LNCaP clone FGC (cell line): Measurements from ENCODE around the gene IBA57.

Experiments used
- DNase-seq: peaks from one replicate; pipeline ENCODE4 v3.0.0-alpha.2; 2011; ENCODE audit warnings: low read depth
- H3K4me3 ChIP-seq: 2 replicates; pipeline ENCODE4 v1.5.1; 2011; ENCODE audit warnings: mild to moderate bottlenecking, low read depth, low read length, control low read depth
- CTCF ChIP-seq: IDR thresholded peaks from 2 replicates; pipeline ENCODE4 v1.5.1; 2012; ENCODE audit warnings: mild to moderate bottlenecking; ENCODE audit not compliant: control insufficient read depth, insufficient read depth; ENCODE audit errors: extremely low read depth

Gene IBA57

GRCh38 chr1:228165372-228166169 lies at the start of gene IBA57:
Gene IBA57, plus strand, starts transcription at chr1:228165804. Its CDS starts 13 bp downstream, at chr1:228165817.
- H3K4me3 ChIP-seq, result peak within 1 kb of the TSS; percentile 76
- peak; percentile 96 for DNase-seq
- peak; percentile 99 for TF ChIP-seq CTCF

- DNase-seq, result no peak
- H3K4me3 ChIP-seq, result no peak overlapping the region
- TF ChIP-seq CTCF, result no peak
Measured at GRCh38 chr1:228117335-228117734, 48.3 kb upstream of the IBA57 start.

GRCh38 chr1:228118040-228118439 lies 47.6 kb upstream of the IBA57 start:
- no peak overlapping the region for H3K4me3 ChIP-seq
- DNase-seq, result no peak
- TF ChIP-seq CTCF, result no peak

- no peak overlapping the region for H3K4me3 ChIP-seq
Measured at GRCh38 chr1:228120351-228120750, 45.3 kb upstream of the IBA57 start.

GRCh38 chr1:228120857-228121489 lies 44.6 kb upstream of the IBA57 start:
- no peak overlapping the region for H3K4me3 ChIP-seq
- no peak for DNase-seq
- TF ChIP-seq CTCF, result no peak

More at GRCh38 chr1:228120351-228120750, 45.3 kb upstream of the IBA57 start:
- DNase-seq, result no peak
- TF ChIP-seq CTCF, result no peak

GRCh38 chr1:228122921-228123441 lies 42.6 kb upstream of the IBA57 start:
- H3K4me3 ChIP-seq, result no peak overlapping the region
- no peak for DNase-seq
- TF ChIP-seq CTCF, result no peak

- H3K4me3 ChIP-seq, result no peak overlapping the region
- no peak for DNase-seq
- no peak for TF ChIP-seq CTCF
Measured at GRCh38 chr1:228123505-228123904, 42.1 kb upstream of the IBA57 start.
